H1 (cell line): ENCODE data around the gene DCK. TPM values are rescaled to one million over a fixed set of nuclear protein-coding genes. Genes with fewer than 3 reads are reported as not detected.

Experiments
- ASH2L ChIP-seq: fragments of 200-600, 300-600 bp; sonication (generic); IDR thresholded peaks from one replicate; pipeline ENCODE4 v1.7.1; 2017; ENCODE audit warnings: low read length
- CTBP2 ChIP-seq: IDR thresholded peaks from 2 replicates; pipeline ENCODE4 v1.7.0; 2011; ENCODE audit warnings: borderline replicate concordance, mild to moderate bottlenecking, moderate library complexity, mixed read lengths, low read length; ENCODE audit not compliant: insufficient read depth, insufficient read length
- polyA plus RNA-seq, 7 experiments: library from polyadenylated mRNA; depleted of rRNA in 3 of 7; stranded (reverse) in 5 of 7; unstranded in 2 of 7; fragments of >200 nt in 5 of 7; fragments of 200-250 nt in 2 of 7; gene quantifications; 1 replicate in 5 of 7; 2 replicates in 1 of 7; 4 replicates in 1 of 7; pipeline versions ENCODE4 v1.2.1 to v1.2.3, GENCODE V29; 2011 to 2013; ENCODE audit warnings: missing spikeins in 2 of 7, mixed read lengths in 2 of 7
- total RNA-seq: library from RNA; stranded (reverse); fragmentation: NEBNext Ultra II Directional; extraction: Animal tissue kit (Norgen Biotek cat#: 25700); gene quantifications from 2 replicates; pipeline ENCODE4 v1.2.1, GENCODE V29; 2021

DCK gene
- total and polyA plus RNA-seq, 2 of the 8 experiments (the other 6 are each of a cell fraction or from before 2014, with no cell fraction given), result 4.8 to 18.1 TPM

DNA sequence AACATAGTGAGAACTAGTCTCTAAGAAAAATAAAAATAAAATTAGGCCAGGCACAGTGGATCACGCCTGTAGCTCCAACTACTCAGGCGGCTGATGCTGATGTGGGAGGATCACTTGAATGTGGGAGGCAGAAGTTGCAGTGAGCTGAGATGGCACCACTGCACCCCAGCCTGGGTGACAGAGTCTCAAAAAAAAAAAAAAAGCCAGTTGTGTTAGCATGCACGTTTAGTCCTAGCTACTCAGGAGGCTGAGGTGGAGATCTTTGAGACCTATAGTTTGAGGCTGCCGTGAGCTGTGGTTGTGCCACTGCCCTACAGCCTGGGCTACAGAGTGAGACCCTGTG lies 2.5 kb downstream of the DCK start (continued):
- no peak for TF ChIP-seq CTBP2
- no peak for TF ChIP-seq ASH2L
- TF ChIP-seq, all 59 proteins: peak for 0
